K562 (cell line): ENCODE results near the gene RPL38. TPM values are rescaled to one million over a fixed set of nuclear protein-coding genes. Genes with fewer than 3 reads are reported as not detected.

Source experiments
- BCOR ChIP-seq: fragments of 450-650 bp; IDR thresholded peaks from 2 replicates; pipeline ENCODE4 v1.6.1; 2016
- HDAC1 ChIP-seq, 2 experiments: fragments of 450-650 bp; IDR thresholded peaks; 2 replicates each; pipeline ENCODE4 v1.6.1; 2016 to 2017; ENCODE audit warnings: inconsistent platforms in 1 of 2, mild to moderate bottlenecking in 1 of 2, moderate library complexity in 1 of 2
- HMBOX1 ChIP-seq: sonication (generic); IDR thresholded peaks from 2 replicates; pipeline ENCODE4 v1.6.1; 2016
- MAZ ChIP-seq, 2 experiments: fragments of 450-650 bp in 1 of 2; sonication (generic) in 1 of 2; formaldehyde crosslinking; IDR thresholded peaks in 1 of 2; conservative IDR thresholded peaks in 1 of 2; 2 replicates each; pipeline versions ENCODE4 v1.4.0 to v1.5.0; 2020; ENCODE audit warnings: mild to moderate bottlenecking in 1 of 2, missing genetic modification reagents in 1 of 2
- MBD2 ChIP-seq: sonication (generic); IDR thresholded peaks from 2 replicates; pipeline ENCODE4 v1.6.1; 2016; ENCODE audit warnings: low read depth, borderline replicate concordance
- MGA ChIP-seq: fragments of 450-650 bp; IDR thresholded peaks from 2 replicates; pipeline ENCODE4 v1.6.1; 2016; ENCODE audit warnings: mild to moderate bottlenecking, moderate library complexity
- NUFIP1 ChIP-seq: fragments of 450-650 bp; IDR thresholded peaks from 2 replicates; pipeline ENCODE4 v1.6.1; 2018; ENCODE audit not compliant: partially characterized antibody
- POLR2AphosphoS5 ChIP-seq: IDR thresholded peaks from 2 replicates; pipeline ENCODE4 v1.6.1; 2011; ENCODE audit warnings: mild to moderate bottlenecking, low read depth, low read length, moderate library complexity; ENCODE audit not compliant: control insufficient read depth, insufficient read depth
- POLR2B ChIP-seq: fragments of 450-650 bp; IDR thresholded peaks from 2 replicates; pipeline ENCODE4 v1.6.1; 2018; ENCODE audit warnings: low read depth; ENCODE audit not compliant: partially characterized antibody
- RBM14 ChIP-seq: fragments of 200-400 bp; formaldehyde crosslinking; IDR thresholded peaks from 2 replicates; pipeline ENCODE4 v1.6.1; 2018; ENCODE audit warnings: low read depth, mild to moderate bottlenecking, low read length, moderate library complexity, borderline replicate concordance; ENCODE audit not compliant: insufficient read depth
- U2AF2 ChIP-seq: fragments of 200-400 bp; formaldehyde crosslinking; optimal IDR thresholded peaks from 2 replicates; pipeline ENCODE3; 2017; ENCODE audit warnings: low read depth, mild to moderate bottlenecking, low read length
- ZBTB1 ChIP-seq: sonication (generic); formaldehyde crosslinking; IDR thresholded peaks from 2 replicates; pipeline ENCODE4 v1.8.1; 2023; ENCODE audit warnings: missing genetic modification reagents, low read depth, mild to moderate bottlenecking, borderline replicate concordance
- ZNF239 ChIP-seq: fragments of 250-450 bp; sonication (Bioruptor Pico); IDR thresholded peaks from 2 replicates; pipeline ENCODE4 v1.4.0; 2020; ENCODE audit warnings: mild to moderate bottlenecking
- ZNF316 ChIP-seq: fragments of 450-650 bp; IDR thresholded peaks from 2 replicates; pipeline ENCODE4 v1.6.1; 2016
- ZNF561 ChIP-seq: fragments of 450-650 bp; formaldehyde crosslinking; conservative IDR thresholded peaks from 2 replicates; pipeline ENCODE4 v1.4.0; 2020; ENCODE audit warnings: mild to moderate bottlenecking, moderate library complexity
- ZNF830 ChIP-seq: fragments of 250-450 bp; sonication (Bioruptor Pico); IDR thresholded peaks from 2 replicates; pipeline ENCODE4 v1.5.0; 2021; ENCODE audit warnings: mild to moderate bottlenecking
- polyA plus RNA-seq, 8 experiments: library from polyadenylated mRNA; depleted of rRNA in 4 of 8; stranded (reverse) in 5 of 8; unstranded in 3 of 8; fragments of >200 nt; fragmentation: Nextera tagmentation in 2 of 8; fragmentation: Illumina TruSeq in 1 of 8; extraction: Ambion mirVana in 2 of 8; extraction: Trizol in 1 of 8; gene quantifications; 2 replicates each; pipeline versions ENCODE4 v1.2.1 to v1.2.3, GENCODE V29; 2011 to 2014; ENCODE audit warnings: inconsistent platforms in 1 of 8, missing spikeins in 1 of 8
- total RNA-seq, 7 experiments: library from RNA; depleted of rRNA in 6 of 7; stranded (reverse); fragments of >200 nt in 6 of 7; fragmentation: Illumina TruSeq in 2 of 7; extraction: Trizol in 2 of 7; gene quantifications; 2 replicates each; pipeline versions ENCODE4 v1.2.1 to v1.2.3, GENCODE V29; 2011 to 2021; ENCODE audit warnings: low replicate concordance in 1 of 7

RPL38 gene
- total and polyA plus RNA-seq, 9 of the 15 experiments (the other 6 are each of a cell fraction or from before 2014, with no cell fraction given): 1,224 to 3,864 (median 1,939) TPM

DNA sequence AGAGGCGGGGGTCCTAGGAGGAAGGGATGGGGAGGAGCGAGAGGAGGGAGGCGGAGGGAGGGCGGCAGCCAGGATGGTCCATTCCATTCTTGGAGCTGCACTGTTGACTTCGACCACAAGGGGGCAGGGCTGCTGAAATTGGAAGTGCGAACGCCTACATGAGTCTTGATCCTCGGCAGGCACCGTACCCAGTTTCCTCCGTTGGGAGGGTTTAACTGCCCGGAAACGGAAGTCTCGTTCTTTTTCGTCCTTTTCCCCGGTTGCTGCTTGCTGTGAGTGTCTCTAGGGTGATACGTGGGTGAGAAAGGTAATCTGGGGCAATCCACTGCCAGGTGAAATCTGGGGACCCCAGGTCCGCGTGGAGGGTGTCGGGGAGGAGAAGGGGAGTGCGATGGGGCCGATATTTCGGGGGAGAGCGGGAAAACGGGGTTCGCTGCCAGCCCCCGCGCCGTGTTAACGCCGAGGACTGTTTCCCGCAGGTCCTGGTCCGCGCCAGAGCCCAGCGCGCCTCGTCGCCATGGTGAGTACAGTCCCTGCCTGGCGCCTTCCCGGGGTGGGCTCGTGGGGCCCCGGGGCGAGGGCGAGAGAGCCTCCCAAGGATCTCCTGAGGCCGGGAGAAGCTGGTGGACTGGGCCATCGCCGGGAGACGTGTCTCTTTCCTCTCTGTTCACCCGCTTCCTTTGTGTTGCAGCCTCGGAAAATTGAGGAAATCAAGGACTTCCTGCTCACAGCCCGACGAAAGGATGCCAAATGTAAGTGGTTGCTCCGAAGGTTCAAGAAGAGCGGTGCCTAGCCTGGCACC lies at the start of gene RPL38 (continued):
- no peak for TF ChIP-seq HMBOX1
- TF ChIP-seq NUFIP1: no peak
- TF ChIP-seq POLR2AphosphoS5: peak; percentile 99
- TF ChIP-seq ZNF239: no peak
- TF ChIP-seq ZBTB1 (CRISPR knock-in tag): peak; percentile 44; the same call in 1 of the 2 replicates
- 0 out of 2 replicates have a peak, but pooled peaks have one; percentile 80 for TF ChIP-seq RBM14
- no peak for TF ChIP-seq U2AF2
- TF ChIP-seq MAZ (CRISPR knock-in tag; conservative IDR thresholded peaks at IDR 0.05 in 1 of 2, IDR thresholded peaks at IDR 0.05 in 1 of 2): peak in 1 of 2 experiments; percentile 75; a peak in 3 of 4 replicates
- peak; percentile 93 for TF ChIP-seq MBD2
- TF ChIP-seq BCOR: peak; percentile 61
- 0 out of 2 replicates have a peak, but pooled peaks have one; percentile 65 for TF ChIP-seq ZNF830 (CRISPR knock-in tag)
- TF ChIP-seq HDAC1 (IDR thresholded peaks at IDR 0.05): peak; percentile 54 to 98; a peak in 2 of 4 replicates
- 0 out of 2 replicates have a peak, but pooled peaks have one; percentile 12 for TF ChIP-seq ZNF316
- TF ChIP-seq POLR2B: peak; percentile 99
- TF ChIP-seq MGA: peak; percentile 54
- no peak for TF ChIP-seq ZNF561 (CRISPR knock-in tag)
